Activated gamma-delta T cell (primary cell): ENCODE measurements around the gene RHOBTB1.
"Not testable (repeated sequence)": the region's sequence is repeated elsewhere in the genome, so short reads cannot be mapped to it uniquely, and the experiment has no call there.

ENCODE experiments used
- DNase-seq: peaks from one replicate; lab custom pipeline; 2025; lab: John Stamatoyannopoulos, UW

Gene RHOBTB1

DNA sequence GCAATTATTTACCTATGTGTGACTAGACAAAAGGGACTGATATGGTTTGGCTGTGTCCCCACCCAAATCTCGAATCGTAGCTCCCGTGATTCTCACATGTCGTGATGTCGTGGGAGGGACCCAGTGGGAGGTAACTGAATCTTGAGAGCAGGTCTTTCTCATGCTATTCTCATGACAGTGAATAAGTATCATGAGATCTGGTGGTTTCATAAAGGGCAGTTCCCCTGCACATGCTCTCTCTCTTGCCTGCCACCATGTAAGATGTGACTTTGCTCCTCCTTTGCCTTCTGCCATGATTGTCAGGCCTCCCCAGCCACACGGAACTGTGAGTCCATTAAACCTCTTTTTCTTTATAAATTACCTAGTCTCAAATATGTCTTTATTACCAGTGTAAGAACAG, 37.2 kb downstream of the RHOBTB1 start:
- DNase-seq, result not testable (repeated sequence)

DNA sequence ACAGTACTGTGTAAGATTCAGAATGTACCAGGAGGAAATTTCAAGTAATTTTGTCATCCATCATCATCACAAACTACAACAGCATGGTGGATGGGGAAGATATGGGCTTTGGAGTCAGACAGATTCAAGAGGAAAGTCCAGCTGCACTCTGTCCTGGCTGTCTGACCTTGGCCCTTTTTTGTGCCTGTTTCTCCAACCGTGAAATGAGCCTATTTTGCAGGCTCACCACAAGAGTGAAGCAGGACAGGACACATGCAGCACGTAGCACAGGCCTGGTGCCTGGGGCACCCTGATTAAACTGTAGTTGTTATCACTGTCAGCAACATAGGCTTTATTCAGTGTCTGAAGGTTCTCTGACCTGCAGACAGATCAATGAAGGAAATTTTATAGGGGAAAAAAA, 37.6 kb downstream of the RHOBTB1 start:
- no peak for DNase-seq

DNA sequence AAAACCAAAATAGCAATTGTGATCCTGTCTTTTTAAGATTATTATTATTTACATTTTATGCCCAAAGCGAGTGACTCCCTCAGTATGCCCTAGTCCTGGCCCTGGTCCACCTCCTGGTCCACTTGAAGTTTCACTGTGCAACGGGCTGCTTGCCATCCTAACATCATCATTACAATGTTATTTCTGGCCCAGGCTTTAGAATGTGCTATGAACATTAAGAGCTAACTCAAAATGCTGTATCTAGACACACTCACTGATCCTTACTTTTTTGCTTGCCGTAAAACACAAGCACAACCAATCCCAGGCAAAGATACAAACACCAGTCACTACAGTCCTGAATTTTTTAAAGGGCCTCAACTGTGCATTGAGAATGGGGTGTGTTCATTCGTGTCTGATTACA, 38.4 kb downstream of the RHOBTB1 start:
- DNase-seq, result no peak

DNA sequence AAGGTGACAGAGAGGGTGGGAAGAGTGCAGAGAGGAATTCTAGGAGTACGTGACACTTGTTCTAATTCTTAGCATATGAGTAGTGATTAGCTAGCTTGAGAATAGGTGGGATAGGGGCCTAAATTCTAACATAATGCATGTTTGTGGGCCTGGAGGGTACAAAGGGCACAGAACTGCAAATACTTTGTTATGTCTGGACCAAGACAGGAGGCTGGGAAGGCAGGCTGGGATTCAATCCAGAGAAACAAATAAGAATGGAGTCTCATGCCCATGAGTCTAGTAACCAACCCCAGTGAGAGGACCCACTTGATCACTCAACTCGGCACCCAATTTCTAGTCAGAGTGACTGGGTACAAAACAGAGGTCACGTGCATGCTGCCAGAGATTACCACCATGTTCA, 40.9 kb downstream of the RHOBTB1 start:
- no peak for DNase-seq

DNA sequence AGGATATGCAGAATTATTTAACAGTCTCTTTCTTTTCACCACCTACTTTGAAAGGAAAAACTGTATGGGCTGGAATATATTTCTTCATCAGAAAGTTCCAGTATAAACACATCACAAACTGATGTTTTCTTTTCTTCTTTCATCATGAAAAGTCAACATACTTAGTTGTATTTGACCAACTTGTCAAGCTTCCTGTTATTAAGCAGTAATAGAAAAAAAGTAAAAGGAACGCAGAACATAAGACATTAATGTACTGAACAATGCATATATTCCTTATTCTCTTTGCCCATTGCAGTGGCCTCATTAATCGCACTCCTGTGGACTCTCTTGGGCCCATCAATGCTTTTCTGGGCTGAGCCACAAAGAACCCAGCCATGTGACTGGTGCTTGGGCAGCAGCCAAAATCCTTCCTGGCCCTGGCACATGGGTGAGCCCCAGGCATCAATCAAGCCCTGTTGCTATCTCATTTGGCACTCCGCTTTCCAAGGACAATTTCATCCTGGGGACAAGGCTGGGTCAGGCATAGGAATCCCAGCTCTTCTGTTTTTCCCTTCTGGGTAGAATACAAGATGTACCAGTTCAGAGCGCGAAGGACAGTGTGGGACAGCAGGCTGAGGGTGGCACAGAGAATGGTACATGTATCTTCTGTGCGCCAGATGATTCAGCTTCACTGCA, 42.3 kb downstream of the RHOBTB1 start:
- no peak for DNase-seq

DNA sequence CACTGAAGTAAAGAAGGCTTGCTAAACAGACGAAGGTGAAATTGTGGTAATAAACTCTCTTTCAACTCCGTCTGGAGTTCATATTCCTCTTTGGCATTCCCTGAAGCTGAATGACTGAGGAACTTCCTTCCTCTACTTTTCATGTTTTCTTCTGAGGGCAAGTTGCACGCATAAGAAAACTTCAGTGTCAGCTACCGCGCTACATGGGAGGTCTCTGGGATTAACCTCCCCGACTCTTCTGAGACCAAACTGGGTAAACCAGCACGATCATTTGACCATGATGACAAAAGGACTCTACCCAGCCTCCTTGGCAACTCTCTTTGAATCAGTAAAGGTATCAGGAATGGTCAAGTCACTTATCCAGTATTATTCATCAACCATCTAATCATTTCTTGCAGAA, 44.7 kb downstream of the RHOBTB1 start:
- DNase-seq, result no peak

DNA sequence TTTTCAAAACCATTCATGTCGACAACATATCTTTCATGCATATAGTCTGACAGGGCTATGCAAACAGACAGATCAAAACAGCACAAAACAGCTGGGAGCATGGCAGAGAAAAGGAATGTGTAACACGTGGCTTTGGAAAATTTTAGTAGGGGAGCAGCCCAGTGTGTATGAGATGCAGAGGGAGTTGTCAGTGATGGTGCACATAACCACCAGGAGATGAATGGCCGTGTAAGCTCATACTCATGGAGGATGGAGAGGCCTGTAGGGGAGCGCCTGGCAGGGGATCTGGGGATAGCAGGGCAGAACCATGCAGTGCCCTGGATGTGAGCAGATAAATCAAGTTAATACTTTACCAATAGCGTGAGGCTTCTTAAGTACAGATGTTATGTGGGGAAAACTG, 45.7 kb downstream of the RHOBTB1 start:
- DNase-seq, result no peak

DNA sequence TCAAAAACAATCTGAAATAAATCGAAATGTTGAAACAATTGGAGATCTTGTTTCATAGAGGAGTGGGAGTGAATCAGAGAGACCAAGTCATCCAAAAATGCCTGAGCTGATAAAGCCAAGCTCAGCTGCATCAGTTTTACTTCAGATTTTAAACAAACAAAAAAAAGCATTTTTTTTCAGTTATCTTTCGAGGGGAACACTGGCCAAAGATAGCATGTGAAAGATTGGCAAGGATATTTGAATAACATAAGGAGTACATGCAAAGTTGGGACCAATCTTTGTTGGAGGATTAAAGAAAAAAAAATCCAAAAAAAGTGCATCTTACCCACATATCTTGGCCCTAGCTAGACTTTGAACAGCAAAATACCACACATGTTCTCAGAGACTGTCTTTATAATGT, 47.2 kb downstream of the RHOBTB1 start:
- DNase-seq, result no peak

DNA sequence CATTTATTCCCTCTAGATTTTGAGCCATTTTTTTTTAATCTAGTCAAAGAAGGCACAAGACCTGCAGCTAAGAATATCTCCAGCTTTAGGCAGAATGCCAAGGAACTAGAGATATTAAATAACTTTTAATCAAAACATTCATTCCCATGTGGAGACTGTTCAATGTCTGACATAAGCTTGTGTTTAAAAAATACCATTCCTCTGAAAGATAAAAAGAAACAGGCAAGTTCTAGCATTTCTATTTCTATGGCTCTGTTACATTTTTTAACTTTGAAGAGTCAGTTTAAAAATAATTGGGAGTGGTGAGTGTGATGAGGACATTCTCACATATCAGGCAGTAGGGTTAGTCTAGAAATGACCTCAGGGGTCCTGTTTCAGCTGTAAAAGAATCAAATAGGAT, 48.0 kb downstream of the RHOBTB1 start:
- no peak for DNase-seq

DNA sequence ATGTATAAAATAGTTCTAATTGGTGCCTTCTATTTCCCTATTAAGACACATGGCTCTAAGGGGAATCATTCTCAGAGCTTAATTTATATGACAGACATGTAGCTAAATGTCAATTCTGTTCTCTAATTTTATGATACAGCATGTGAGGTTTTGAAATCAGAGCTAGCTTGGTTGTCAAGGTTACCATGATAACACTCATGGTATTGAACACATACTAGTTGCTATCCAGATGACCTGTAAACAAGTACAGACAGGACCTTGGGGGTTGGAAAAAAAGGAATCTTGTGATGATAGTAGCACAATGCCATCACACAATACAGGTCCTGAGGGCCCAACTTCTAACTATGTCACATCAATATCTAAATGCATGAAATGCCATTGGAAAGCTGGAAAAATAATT, 49.2 kb downstream of the RHOBTB1 start:
- DNase-seq, result no peak

DNA sequence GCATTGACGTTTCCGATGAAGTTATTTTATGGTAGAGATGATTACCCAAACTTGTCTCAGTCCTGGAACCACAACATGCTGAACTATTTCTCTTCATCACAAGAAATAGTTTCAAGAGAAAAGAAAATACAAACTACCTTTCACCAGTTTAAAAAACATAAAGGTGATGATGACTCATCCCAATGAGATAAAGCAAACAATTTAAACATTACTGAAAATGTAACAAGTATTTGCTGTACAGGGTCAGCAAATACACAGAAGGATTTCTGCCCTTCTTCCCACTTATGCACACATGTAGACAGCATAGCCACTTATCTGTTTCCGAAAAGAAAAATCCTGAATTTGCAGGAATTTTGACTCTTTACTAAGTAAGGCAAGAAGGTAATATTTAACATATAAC, 50.8 kb downstream of the RHOBTB1 start:
- no peak for DNase-seq

DNA sequence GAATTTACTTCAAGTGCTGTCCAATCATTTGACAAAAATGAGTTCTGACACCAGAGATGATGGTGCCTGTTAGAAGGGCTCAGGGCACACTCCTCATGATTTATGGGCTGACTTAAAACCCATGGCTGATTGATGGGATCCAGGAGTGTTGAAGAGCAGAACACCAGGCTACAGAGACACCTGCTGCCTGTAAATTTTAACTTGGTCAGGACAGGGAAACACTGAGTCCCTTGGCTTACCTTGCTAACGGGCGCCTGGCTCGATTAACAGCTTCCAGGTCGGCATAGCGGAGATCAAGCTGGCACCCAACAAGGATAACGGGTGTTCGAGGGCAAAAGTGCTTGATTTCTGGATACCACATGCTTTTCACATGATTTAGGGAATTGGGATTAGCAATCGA, 51.4 kb downstream of the RHOBTB1 start:
- DNase-seq, result no peak

DNA sequence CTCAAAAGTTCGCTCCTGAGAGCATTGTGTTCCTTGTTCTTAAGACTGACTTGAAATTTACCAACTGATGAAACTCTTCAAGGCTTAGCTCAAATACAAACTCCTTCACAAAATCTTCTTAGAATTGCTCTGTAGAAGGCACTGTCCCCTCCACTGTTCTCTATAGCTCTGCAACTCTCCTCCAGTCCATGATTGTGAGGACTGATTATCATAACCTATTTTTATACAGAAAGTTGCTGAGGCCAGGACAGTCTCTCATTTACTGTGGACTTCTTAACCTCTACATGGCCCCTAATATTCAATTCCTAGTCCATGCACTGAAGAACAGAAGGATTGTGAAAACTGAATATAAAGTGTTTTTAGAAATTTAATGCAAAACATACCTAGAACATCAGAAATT, 53.2 kb downstream of the RHOBTB1 start:
- DNase-seq, result no peak

DNA sequence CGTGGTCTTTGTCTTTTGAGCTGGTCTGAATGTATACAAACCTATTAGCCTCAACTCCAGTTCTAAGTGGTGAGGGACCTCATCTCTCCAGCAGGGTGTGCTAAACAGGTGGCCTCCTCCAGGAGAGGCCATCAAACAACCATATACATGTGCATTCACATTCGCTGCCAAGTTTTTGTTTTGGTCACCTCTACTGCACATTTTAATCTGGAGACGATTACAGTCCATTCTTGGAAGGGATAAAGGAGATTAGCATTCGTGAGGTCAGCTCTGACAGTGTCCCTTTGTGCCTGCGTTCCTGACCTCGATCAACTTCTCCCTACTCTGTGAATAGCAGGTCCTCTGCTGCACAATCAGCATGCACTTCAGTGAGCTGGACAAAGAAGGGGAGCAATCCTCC, 60.8 kb downstream of the RHOBTB1 start:
- no peak for DNase-seq

DNA sequence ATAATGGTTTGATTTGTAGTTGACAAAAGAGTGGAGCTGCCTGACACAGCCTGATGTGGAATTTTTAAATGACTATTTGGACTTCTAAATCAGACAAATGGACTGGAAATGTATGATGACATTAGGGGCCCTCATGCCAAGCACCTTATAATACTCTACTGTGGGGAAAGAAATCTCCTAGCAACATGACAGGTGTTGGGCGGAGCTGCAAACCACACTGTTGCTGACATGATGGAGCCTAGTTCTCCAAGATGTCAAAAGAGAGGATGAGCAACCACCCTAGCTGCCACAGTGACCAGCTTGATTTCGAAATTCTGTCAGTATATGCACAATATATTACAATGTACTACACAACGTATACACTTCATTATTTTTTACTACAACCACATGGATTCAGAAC, 65.8 kb downstream of the RHOBTB1 start:
- DNase-seq, result no peak

DNA sequence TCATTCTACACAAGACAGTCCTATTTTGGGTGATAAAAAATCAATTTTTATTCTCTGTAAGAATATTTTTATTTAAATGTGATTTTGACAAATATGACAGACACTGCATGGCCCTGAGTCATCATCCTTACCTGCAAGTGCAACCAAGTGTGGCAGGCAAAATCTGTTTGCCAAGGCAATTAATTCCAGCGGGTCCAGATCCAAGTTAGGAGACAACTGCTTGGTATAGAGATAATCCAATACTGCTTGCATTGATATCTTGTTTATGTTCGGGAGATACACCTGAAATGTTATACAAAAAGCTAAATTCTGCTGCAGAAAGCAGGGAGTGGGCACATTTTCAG, 66.2 kb downstream of the RHOBTB1 start:
- DNase-seq, result no peak

DNA sequence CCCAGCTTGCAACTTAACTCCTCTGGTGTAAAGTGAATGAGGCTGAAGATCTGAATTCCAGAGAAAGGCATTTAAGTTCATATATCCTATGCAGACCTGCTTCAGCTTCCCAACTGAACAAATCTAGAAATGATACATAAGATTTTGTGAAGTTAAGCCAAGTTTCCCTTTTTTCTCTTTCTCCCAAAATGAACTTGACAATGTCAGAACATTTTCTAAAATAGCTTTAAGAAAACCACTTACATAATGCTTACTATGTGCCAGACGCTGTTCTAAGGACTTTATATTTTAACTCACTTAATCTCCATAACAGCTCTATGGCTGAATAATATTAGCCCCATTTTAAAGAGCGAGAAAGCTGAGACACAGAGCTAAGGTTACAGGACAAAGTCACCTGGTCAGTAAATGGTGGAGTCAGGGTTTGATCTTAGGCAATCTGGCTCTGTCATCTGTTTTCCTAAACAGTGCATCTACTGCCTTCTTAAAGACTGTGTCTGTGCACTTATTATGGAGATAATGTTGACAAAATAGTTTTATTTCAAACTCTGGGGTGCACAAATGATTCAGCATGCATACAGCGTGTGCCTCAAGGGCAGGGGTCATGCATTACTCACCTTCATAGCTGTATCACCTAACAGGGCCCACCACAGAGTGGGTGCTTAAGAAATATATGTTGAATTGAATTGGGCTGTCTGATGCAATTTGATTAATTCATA, 66.8 kb downstream of the RHOBTB1 start:
- no peak for DNase-seq

DNA sequence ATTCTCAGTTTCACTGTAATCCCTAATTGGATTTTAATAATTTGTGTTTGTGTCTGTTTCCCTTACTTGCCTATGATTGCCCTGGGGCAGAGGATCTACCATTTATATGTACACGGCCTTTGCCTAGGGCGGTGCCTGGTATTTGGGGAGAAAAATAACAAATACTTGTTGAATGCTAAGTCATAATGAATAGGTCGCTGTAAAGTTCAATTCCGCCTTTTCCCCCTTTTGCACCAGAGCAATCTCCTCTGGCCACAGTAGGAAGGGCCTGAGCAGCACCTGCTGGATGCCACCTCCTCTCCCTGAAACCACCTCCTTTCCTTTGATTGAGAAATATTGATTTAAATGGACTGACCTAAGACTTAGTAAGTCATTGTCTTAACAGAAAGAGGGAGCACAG, 70.2 kb downstream of the RHOBTB1 start:
- DNase-seq, result no peak

DNA sequence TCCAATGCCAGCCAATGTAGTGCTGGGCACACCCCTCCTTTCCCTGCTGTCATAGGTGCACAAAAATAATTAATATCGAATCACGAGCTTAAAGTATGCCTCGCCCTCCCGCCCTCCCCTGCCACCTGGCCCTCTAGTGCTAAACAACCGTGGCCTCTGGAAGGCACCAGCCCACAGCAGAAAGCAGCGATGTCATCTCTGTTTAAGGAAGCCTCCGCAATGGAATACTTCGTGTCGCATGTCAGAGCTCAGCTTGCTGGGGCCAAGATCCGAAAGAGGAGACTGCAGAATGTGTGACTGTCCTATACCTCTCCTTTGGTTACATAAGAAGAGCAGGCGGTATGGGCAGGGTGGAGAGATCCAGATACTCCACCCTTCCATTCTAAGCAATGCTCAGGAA, 71.5 kb downstream of the RHOBTB1 start:
- no peak for DNase-seq

DNA sequence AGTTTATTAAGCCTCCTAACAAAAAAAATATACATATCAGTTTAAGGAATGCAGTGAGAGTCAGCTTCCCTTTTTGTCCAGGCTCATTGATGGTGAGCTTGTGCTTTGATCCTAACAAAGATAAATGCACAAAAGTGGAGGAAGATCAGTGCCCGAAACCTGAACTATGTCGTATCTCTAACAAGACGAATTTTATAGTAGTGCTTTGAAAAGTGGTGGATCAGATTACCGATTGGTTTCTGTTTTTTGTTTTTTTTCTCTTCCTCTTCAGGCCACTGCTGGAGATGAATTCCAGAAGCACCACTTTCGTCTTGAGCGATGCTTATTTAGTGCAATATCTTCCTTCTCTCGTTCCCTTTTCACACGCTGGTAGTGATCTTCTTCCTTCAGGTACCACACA, 72.8 kb downstream of the RHOBTB1 start:
- no peak for DNase-seq

DNA sequence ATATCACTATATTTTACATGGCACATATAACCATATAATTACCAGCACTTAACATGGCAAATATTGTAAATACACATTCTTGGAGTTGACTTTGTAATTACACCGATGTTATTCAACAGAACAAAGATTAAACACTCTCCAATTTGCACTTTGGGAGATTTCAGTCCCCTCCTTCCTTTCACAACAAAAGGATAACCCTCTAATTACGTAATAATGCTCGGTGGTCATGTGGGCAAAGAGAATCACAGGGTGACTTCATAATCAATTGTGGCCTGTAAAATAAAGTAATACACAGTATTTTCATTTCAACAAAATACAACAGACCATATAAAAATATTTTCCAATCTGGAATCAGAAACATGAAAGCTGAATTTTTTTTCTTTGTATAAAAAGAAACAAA, 73.2 kb downstream of the RHOBTB1 start:
- DNase-seq, result no peak

DNA sequence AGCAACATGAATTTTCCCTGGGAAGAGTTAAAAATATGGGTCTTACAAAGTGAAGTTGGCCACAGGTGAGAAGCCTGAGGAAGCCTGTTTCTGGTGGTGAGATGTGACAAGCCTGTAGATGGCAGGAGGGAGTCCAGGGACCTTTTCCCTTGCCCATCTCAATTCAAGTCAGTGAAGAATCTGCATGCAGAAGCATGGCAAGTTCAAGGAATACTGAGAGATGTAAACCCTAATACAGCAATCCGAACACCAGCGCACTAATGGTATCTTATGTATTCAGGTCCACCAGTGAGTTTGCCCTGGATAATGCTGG, 73.6 kb downstream of the RHOBTB1 start:
- DNase-seq, result no peak

DNA sequence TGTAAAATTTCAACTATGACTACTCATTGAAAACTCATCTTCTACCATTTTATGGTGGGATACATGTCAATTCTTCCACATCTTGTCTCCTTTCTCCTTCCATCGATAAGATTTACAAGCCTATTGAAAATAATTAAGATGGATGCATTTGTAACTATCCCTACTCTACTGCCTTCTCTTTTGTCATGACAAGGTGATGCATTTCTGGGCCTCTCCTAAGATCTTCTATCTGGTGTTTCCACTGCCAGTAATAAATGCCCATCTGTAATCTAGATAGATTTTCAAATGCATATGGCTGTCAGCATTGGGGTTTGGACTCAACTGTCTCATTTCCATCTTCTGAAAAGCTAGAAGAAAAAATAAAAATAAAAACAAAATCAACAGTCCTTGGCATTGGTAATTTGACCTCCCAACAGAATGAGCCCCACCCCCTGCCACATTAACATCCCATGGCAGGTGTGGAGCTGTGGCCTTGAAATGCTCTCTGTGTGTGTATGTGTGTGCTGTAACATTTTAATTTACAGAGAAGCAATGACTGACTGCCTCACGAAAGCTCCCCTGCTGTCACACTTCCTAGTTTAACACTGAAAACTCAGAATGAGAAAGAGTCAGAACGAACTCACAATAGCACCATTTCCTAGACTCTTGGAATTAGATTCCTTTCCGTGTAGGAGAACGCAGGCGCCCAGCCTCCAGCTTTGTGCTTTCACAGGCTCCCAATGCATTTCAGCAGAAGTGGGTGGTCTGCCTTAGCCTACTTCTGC, 74.2 kb downstream of the RHOBTB1 start:
- DNase-seq, result no peak

DNA sequence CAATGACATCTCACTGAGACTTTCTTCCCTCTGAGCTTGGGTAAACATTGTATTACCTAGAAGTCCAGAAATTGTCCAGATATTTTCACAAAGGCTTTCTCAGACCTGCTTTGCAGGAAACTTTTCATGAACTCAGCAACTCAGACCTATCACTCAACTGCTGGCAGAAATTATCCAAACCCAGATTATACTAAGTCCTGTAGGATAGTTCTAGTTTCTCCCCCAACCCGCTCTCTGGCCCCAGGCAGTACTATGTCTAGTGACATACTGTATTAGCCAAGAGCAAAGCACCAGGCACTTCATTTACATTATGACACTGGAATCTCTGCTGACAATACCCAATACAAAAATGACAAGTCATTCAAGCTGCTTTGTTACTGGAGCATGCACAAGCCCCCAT, 75.0 kb downstream of the RHOBTB1 start:
- no peak for DNase-seq
